Sigmoid colon (tissue), 7 donors: ENCODE results near the gene NELL2. TPM values are rescaled to one million over a fixed set of nuclear protein-coding genes. Genes with fewer than 3 reads are reported as not detected.
"Not testable (repeated sequence)": the region's sequence is repeated elsewhere in the genome, so short reads cannot be mapped to it uniquely, and the experiment has no call there.

ENCODE experiments used
- DNase-seq: peaks from one replicate; pipeline ENCODE4 v3.0.0-alpha.2; 2019
- H3K27ac ChIP-seq, 4 donors: fragments of 200-600 bp; sonication (generic); one replicate each; pipeline ENCODE4 v1.5.1; 2016 to 2019; ENCODE audit warnings: mild to moderate bottlenecking in 1 of 4
- H3K27me3 ChIP-seq, 3 donors: fragments of 200-600 bp; sonication (generic); one replicate each; pipeline ENCODE4 v1.5.1; 2019; ENCODE audit warnings: mild to moderate bottlenecking in 1 of 3
- H3K36me3 ChIP-seq, 4 donors: fragments of 200-600 bp; sonication (generic); one replicate each; pipeline ENCODE4 v1.5.1; 2016 to 2019
- H3K4me1 ChIP-seq, 4 donors: fragments of 200-600 bp; sonication (generic); one replicate each; pipeline ENCODE4 v1.5.1; 2017 to 2019
- H3K4me3 ChIP-seq, 4 donors: fragments of 200-600 bp; sonication (generic); one replicate each; pipeline ENCODE4 v1.5.1; 2017 to 2019; ENCODE audit warnings: mild to moderate bottlenecking in 2 of 4, moderate library complexity in 1 of 4
- H3K9me3 ChIP-seq, 4 donors: fragments of 200-600 bp in 3 of 4; sonication (generic) in 3 of 4; one replicate each; pipeline versions ENCODE4 v1.5.1 to v1.6.1; 2013 to 2019
- EP300 ChIP-seq, 4 donors: sonication (generic); formaldehyde crosslinking; IDR thresholded peaks; one replicate each; pipeline ENCODE4 v1.6.1; 2017; ENCODE audit warnings: antibody characterized with exemption in 4 of 4
- POLR2A ChIP-seq, 2 donors: fragments of 450-650 bp; IDR thresholded peaks; one replicate each; pipeline ENCODE4 v1.6.1; 2016; ENCODE audit warnings: antibody characterized with exemption in 2 of 2, mild to moderate bottlenecking in 2 of 2, moderate library complexity in 2 of 2
- POLR2AphosphoS5 ChIP-seq, 4 donors: sonication (generic); formaldehyde crosslinking; IDR thresholded peaks; one replicate each; pipeline ENCODE4 v1.6.1; 2017; ENCODE audit warnings: antibody characterized with exemption in 4 of 4
- WGBS, 2 donors: extraction: QIAGEN DNeasy Blood & Tissue Kit; methylation state at CpG; one replicate each; pipeline ENCODE4 v1.1.7; 2013; 5-methylcytosine and 5-hydroxymethylcytosine counted together
- intact Hi-C: fragments of 100-400 bp; cut with DNase I; formaldehyde crosslinking; loops from one replicate; pipeline ENCODE4 v1.15.1; 2023
- polyA plus RNA-seq, 3 donors: library from polyadenylated mRNA; stranded (reverse); fragments of 200-250 nt; gene quantifications; one replicate each; pipeline ENCODE4 v1.2.3, GENCODE V29; 2013
- total RNA-seq, 4 donors: library from RNA; depleted of rRNA; stranded (reverse); fragments of >200 nt; gene quantifications; one replicate each; pipeline ENCODE4 v1.1.0, GENCODE V29; 2016
- TF ChIP-seq, protein P1 (sequence below), 4 experiments: fragments of 450-650 bp in 3 of 4; fragments of 200-600 bp in 1 of 4; IDR thresholded peaks; one replicate each; pipeline ENCODE4 v1.5.1; 2016 to 2019; ENCODE audit warnings: antibody characterized with exemption in 4 of 4, mild to moderate bottlenecking in 3 of 4, moderate library complexity in 2 of 4
- donor health status: healthy with polysubstance abuse.
- donor health status: Bipolar disorder and iron deficiency.
- donor health status: healthy.

NELL2 gene
- total and polyA plus RNA-seq, 7 donors: 0.60 to 14.7 (median 3.9) TPM

- H3K36me3 ChIP-seq: no peaks in the 10 kb centered on the region
- no peak for DNase-seq
- H3K4me3 ChIP-seq: no peak overlapping the region
- WGBS, 2 donors: 76 to 89% methylated on average over 1 of the region's 1 CpG
- H3K27ac ChIP-seq: no peak overlapping the region
- TF ChIP-seq EP300 (IDR thresholded peaks at IDR 0.05) (no peak), POLR2AphosphoS5 (IDR thresholded peaks at IDR 0.05) (no peak), POLR2A (IDR thresholded peaks at IDR 0.05) (no peak)
- TF ChIP-seq, protein P1, sequence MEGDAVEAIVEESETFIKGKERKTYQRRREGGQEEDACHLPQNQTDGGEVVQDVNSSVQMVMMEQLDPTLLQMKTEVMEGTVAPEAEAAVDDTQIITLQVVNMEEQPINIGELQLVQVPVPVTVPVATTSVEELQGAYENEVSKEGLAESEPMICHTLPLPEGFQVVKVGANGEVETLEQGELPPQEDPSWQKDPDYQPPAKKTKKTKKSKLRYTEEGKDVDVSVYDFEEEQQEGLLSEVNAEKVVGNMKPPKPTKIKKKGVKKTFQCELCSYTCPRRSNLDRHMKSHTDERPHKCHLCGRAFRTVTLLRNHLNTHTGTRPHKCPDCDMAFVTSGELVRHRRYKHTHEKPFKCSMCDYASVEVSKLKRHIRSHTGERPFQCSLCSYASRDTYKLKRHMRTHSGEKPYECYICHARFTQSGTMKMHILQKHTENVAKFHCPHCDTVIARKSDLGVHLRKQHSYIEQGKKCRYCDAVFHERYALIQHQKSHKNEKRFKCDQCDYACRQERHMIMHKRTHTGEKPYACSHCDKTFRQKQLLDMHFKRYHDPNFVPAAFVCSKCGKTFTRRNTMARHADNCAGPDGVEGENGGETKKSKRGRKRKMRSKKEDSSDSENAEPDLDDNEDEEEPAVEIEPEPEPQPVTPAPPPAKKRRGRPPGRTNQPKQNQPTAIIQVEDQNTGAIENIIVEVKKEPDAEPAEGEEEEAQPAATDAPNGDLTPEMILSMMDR (IDR thresholded peaks at IDR 0.05): no peak
- no peaks in the 10 kb centered on the region for H3K9me3 ChIP-seq
- no peaks in the 10 kb centered on the region for H3K4me1 ChIP-seq
- H3K27me3 ChIP-seq: no peaks in the 10 kb centered on the region
- intact Hi-C loops: no loop called here
Measured at GRCh38 chr12:44830566-44831055, 45.5 kb downstream of the NELL2 start.

- 74 to 88% methylated on average over 1 of the region's 1 CpG for WGBS, 2 donors
Measured at GRCh38 chr12:44829045-44829444, 47.1 kb downstream of the NELL2 start.

GRCh38 chr12:44827832-44828438 lies 48.2 kb downstream of the NELL2 start:
- Histone ChIP-seq H3K36me3 (no peaks in the 10 kb centered on the region), H3K4me1 (no peaks in the 10 kb centered on the region), H3K27ac (no peak overlapping the region), H3K27me3 (no peaks in the 10 kb centered on the region), H3K4me3 (no peak overlapping the region), H3K9me3 (no peaks in the 10 kb centered on the region)
- TF ChIP-seq POLR2A (IDR thresholded peaks at IDR 0.05) (no peak), EP300 (IDR thresholded peaks at IDR 0.05) (no peak), POLR2AphosphoS5 (IDR thresholded peaks at IDR 0.05) (no peak)
- TF ChIP-seq, protein P1 (IDR thresholded peaks at IDR 0.05): no peak
- 58 to 88% methylated on average over 3 of the region's 3 CpGs for WGBS, 2 donors
- no peak for DNase-seq
- intact Hi-C loops: no loop called here

More at GRCh38 chr12:44829045-44829444, 47.1 kb downstream of the NELL2 start:
- no peaks in the 10 kb centered on the region for H3K4me1 ChIP-seq
- no peaks in the 10 kb centered on the region for H3K27me3 ChIP-seq
- no peak overlapping the region for H3K27ac ChIP-seq
- no peaks in the 10 kb centered on the region for H3K36me3 ChIP-seq
- no peak overlapping the region for H3K4me3 ChIP-seq
- intact Hi-C loops: no loop called here
- TF ChIP-seq, protein P1 (IDR thresholded peaks at IDR 0.05): no peak
- no peak for TF ChIP-seq POLR2A (IDR thresholded peaks at IDR 0.05)
- TF ChIP-seq POLR2AphosphoS5 (IDR thresholded peaks at IDR 0.05): no peak
- TF ChIP-seq EP300 (IDR thresholded peaks at IDR 0.05): no peak
- H3K9me3 ChIP-seq: no peaks in the 10 kb centered on the region
- DNase-seq: no peak

GRCh38 chr12:44821702-44822101 lies 54.4 kb downstream of the NELL2 start:
- intact Hi-C loops, H3K36me3 ChIP-seq, H3K27ac ChIP-seq, DNase-seq, H3K27me3 ChIP-seq, H3K4me1 ChIP-seq, H3K9me3 ChIP-seq, H3K4me3 ChIP-seq: not testable (repeated sequence)
- WGBS, 2 donors: 96 to 97% methylated on average over 8 of the region's 8 CpGs

- 86 to 92% methylated on average over 4 of the region's 4 CpGs for WGBS, 2 donors
- no peaks in the 10 kb centered on the region for H3K9me3 ChIP-seq
- DNase-seq: no peak
- no peaks in the 10 kb centered on the region for H3K36me3 ChIP-seq
- H3K27me3 ChIP-seq: no peaks in the 10 kb centered on the region
- no peak overlapping the region for H3K27ac ChIP-seq
- no peak for TF ChIP-seq EP300 (IDR thresholded peaks at IDR 0.05)
- TF ChIP-seq, protein P1 (IDR thresholded peaks at IDR 0.05): no peak
- TF ChIP-seq POLR2AphosphoS5 (IDR thresholded peaks at IDR 0.05): no peak
- no peak for TF ChIP-seq POLR2A (IDR thresholded peaks at IDR 0.05)
- no peak overlapping the region for H3K4me3 ChIP-seq
- intact Hi-C loops: no loop called here
- no peaks in the 10 kb centered on the region for H3K4me1 ChIP-seq
Measured at GRCh38 chr12:44819884-44820283, 56.2 kb downstream of the NELL2 start.
